HAP-1 (cell line): ENCODE measurements around the gene MEAK7.

Experiments
- DNase-seq, 2 experiments: peaks; one replicate each; pipeline ENCODE4 v3.0.0-alpha.2; 2016 to 2020; ENCODE audit warnings: low spot score in 2 of 2
- H3K27me3 ChIP-seq: fragments of 250-450 bp; sonication (Bioruptor Pico); 2 replicates; pipeline ENCODE4 v1.5.1; 2020; ENCODE audit warnings: low read depth, mild to moderate bottlenecking, moderate library complexity
- H3K36me3 ChIP-seq: fragments of 250-450 bp; sonication (Bioruptor Pico); replicated peaks from 2 replicates; pipeline ENCODE4 v1.5.1; 2020; ENCODE audit warnings: mild to moderate bottlenecking
- H3K4me1 ChIP-seq: fragments of 250-450 bp; sonication (Bioruptor Pico); 2 replicates; pipeline ENCODE4 v1.5.1; 2020; ENCODE audit warnings: mild to moderate bottlenecking
- H3K4me3 ChIP-seq: fragments of 250-450 bp; sonication (Bioruptor Pico); 2 replicates; pipeline ENCODE4 v1.5.1; 2020; ENCODE audit warnings: mild to moderate bottlenecking, moderate library complexity
- H3K9me3 ChIP-seq: fragments of 250-450 bp; sonication (Bioruptor Pico); 2 replicates; pipeline ENCODE4 v1.5.1; 2020; ENCODE audit warnings: mild to moderate bottlenecking, moderate library complexity
- in situ Hi-C: fragments of 300-500 bp; cut with MboI; formaldehyde crosslinking; loops from 3 replicates; pipeline ENCODE4 v1.14.3; 2020; ENCODE audit warnings: low sequenced_read_pairs, inconsistent platforms, mixed read lengths

The MEAK7 gene

GRCh38 chr16:84484579-84485254 is 19.7 kb downstream of the MEAK7 start:
- in situ Hi-C loops: loop anchor here (10.0 kb wide), 2 partner anchors 400 to 520 kb away; partner anchors contain the start of gene NECAB2
- H3K4me1 ChIP-seq: no peaks in the 10 kb centered on the region
- DNase-seq: peak; percentile 30 to 73
- no peaks in the 10 kb centered on the region for H3K27me3 ChIP-seq
- H3K4me3 ChIP-seq: no peak overlapping the region
- no peaks in the 10 kb centered on the region for H3K9me3 ChIP-seq
- no peaks in the 10 kb centered on the region; the same call in none of the 2 replicates for H3K36me3 ChIP-seq

- Histone ChIP-seq H3K27me3 (no peaks in the 10 kb centered on the region), H3K36me3 (no peaks in the 10 kb centered on the region; the same call in none of the 2 replicates), H3K4me1 (no peaks in the 10 kb centered on the region), H3K4me3 (no peak overlapping the region), H3K9me3 (no peaks in the 10 kb centered on the region)
- in situ Hi-C loops: loop anchor here (10.0 kb wide), 2 partner anchors 399 to 519 kb away; partner anchors contain the start of gene NECAB2
- no peak for DNase-seq
Observed at GRCh38 chr16:84483882-84484565, 20.4 kb downstream of the MEAK7 start.

- Histone ChIP-seq H3K27me3 (no peaks in the 10 kb centered on the region), H3K4me1 (no peaks in the 10 kb centered on the region), H3K36me3 (no peaks in the 10 kb centered on the region; the same call in 1 of the 2 replicates), H3K9me3 (no peaks in the 10 kb centered on the region), H3K4me3 (no peak overlapping the region)
- DNase-seq: no peak
- in situ Hi-C loops: loop anchor here (10.0 kb wide), 2 partner anchors 398 to 518 kb away; partner anchors contain the start of gene NECAB2
Observed at GRCh38 chr16:84482951-84483881, 21.2 kb downstream of the MEAK7 start.

GRCh38 chr16:84482001-84482891 is 22.2 kb downstream of the MEAK7 start:
- H3K4me1 ChIP-seq: no peaks in the 10 kb centered on the region
- H3K9me3 ChIP-seq: no peaks in the 10 kb centered on the region
- DNase-seq: no peak
- in situ Hi-C loops: loop anchor here (10.0 kb wide), 2 partner anchors 397 to 517 kb away; partner anchors contain the start of gene NECAB2
- H3K4me3 ChIP-seq: no peak overlapping the region
- no peaks in the 10 kb centered on the region for H3K27me3 ChIP-seq
- no peaks in the 10 kb centered on the region; the same call in 1 of the 2 replicates for H3K36me3 ChIP-seq

- in situ Hi-C loops: loop anchor here (10.0 kb wide), 2 partner anchors 396 to 516 kb away; partner anchors contain the start of gene NECAB2
- H3K4me1 ChIP-seq: no peaks in the 10 kb centered on the region
- H3K36me3 ChIP-seq: no peaks in the 10 kb centered on the region; the same call in 1 of the 2 replicates
Observed at GRCh38 chr16:84481051-84481735, 23.3 kb downstream of the MEAK7 start.

GRCh38 chr16:84479716-84480450 is 24.6 kb downstream of the MEAK7 start:
- no peaks in the 10 kb centered on the region; the same call in 1 of the 2 replicates for H3K36me3 ChIP-seq
- no peaks in the 10 kb centered on the region for H3K27me3 ChIP-seq
- peaks cover under 1% of the 10 kb centered on the region; the same call in 1 of the 2 replicates for H3K9me3 ChIP-seq
- no peak for DNase-seq
- in situ Hi-C loops: loop anchor here (5.0 to 10.0 kb wide), 3 partner anchors 193 to 515 kb away; partner anchors contain the start of gene NECAB2
- peaks cover 4% of the 10 kb centered on the region; the same call in 1 of the 2 replicates for H3K4me1 ChIP-seq
- no peak overlapping the region for H3K4me3 ChIP-seq

More at GRCh38 chr16:84481051-84481735, 23.3 kb downstream of the MEAK7 start:
- no peaks in the 10 kb centered on the region for H3K27me3 ChIP-seq
- no peaks in the 10 kb centered on the region for H3K9me3 ChIP-seq
- DNase-seq: no peak
- H3K4me3 ChIP-seq: no peak overlapping the region

- Histone ChIP-seq H3K9me3 (peaks cover 3% of the 10 kb centered on the region; the same call in 1 of the 2 replicates), H3K4me1 (peaks cover 4% of the 10 kb centered on the region; the same call in 1 of the 2 replicates), H3K36me3 (no peaks in the 10 kb centered on the region; the same call in 1 of the 2 replicates), H3K4me3 (no peak overlapping the region), H3K27me3 (no peaks in the 10 kb centered on the region)
- in situ Hi-C loops: loop anchor here (5.0 kb wide), 1 partner anchor 191 kb away; no protein-coding TSS in a partner anchor
- no peak for DNase-seq
Observed at GRCh38 chr16:84478172-84478947, 26.1 kb downstream of the MEAK7 start.

GRCh38 chr16:84477661-84478060 is 26.8 kb downstream of the MEAK7 start:
- peaks cover 4% of the 10 kb centered on the region; the same call in 1 of the 2 replicates for H3K4me1 ChIP-seq
- H3K4me3 ChIP-seq: no peak overlapping the region
- H3K27me3 ChIP-seq: no peaks in the 10 kb centered on the region
- in situ Hi-C loops: loop anchor here (5.0 kb wide), 1 partner anchor 190 kb away; no protein-coding TSS in a partner anchor
- H3K36me3 ChIP-seq: no peaks in the 10 kb centered on the region; the same call in 1 of the 2 replicates
- H3K9me3 ChIP-seq: peaks cover 3% of the 10 kb centered on the region; the same call in 1 of the 2 replicates
- no peak for DNase-seq

- peaks cover 3% of the 10 kb centered on the region; the same call in 1 of the 2 replicates for H3K9me3 ChIP-seq
- H3K27me3 ChIP-seq: no peaks in the 10 kb centered on the region
- DNase-seq: no peak
- H3K4me3 ChIP-seq: no peak overlapping the region
- in situ Hi-C loops: loop anchor here (5.0 kb wide), 1 partner anchor 189 kb away; no protein-coding TSS in a partner anchor
- H3K4me1 ChIP-seq: peaks cover 4% of the 10 kb centered on the region; the same call in 1 of the 2 replicates
- no peaks in the 10 kb centered on the region; the same call in 1 of the 2 replicates for H3K36me3 ChIP-seq
Observed at GRCh38 chr16:84476401-84476800, 28.1 kb downstream of the MEAK7 start.

- no peak for DNase-seq
- in situ Hi-C loops: loop anchor here (5.0 kb wide), 1 partner anchor 188 kb away; no protein-coding TSS in a partner anchor
- Histone ChIP-seq H3K4me3 (no peak overlapping the region), H3K27me3 (no peaks in the 10 kb centered on the region), H3K36me3 (no peaks in the 10 kb centered on the region; the same call in 1 of the 2 replicates), H3K9me3 (peaks cover 3% of the 10 kb centered on the region; the same call in 1 of the 2 replicates), H3K4me1 (peaks cover 4% of the 10 kb centered on the region; the same call in 1 of the 2 replicates)
Observed at GRCh38 chr16:84475643-84476240, 28.7 kb downstream of the MEAK7 start.
